ENCODE data around the gene DKK3. TPM values are rescaled to one million over a fixed set of nuclear protein-coding genes. Genes with fewer than 3 reads are reported as not detected.

Gene DKK3
- total RNA-seq, 1 experiment from 2014 or later = 0.33 TPM

DNA sequence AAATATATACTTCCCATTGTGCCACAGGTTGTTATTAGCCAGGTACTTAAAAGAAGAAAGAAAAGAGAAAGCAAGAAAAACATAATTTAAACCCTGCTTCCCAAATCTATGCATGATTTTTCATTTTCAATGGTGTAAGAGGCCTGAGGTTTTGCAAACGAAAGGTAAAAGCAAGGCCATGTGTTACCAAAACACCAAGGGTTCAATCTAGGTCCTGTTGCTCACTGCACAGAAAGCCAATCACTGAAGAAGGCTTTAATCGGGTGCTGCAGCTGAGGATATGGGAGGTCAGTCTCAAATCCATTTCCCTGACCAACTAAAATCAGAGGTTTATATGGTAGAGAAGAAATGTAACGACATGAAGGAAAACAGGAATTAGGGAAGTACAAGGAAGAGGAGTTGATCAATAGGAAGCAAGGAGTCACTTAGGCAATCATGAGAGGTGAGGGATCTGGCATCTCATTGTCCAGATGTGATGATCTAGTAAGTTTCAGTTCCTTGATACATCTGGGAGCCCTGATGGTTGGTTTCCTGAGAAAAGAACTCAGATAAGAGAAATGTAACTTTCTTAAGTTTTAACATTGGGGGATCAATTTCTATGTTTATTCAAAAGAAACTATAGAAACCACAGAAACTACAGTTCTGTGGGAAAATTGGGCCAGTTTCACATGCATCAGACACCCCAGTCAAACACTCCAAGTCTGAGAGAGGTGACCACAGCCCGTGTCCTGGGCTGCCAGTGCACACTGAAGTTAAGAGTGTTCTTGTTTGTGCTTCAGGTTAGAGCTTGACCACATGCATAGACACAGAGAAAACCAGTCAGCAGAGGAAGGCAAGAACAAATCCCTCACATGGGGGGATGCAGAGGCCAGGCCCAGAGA lies 18.1 kb upstream of the DKK3 start:
- H3K4me1 Mint-ChIP-seq (ENCODE audit: insufficient read depth, unreplicated experiment) = peaks cover 10% of the 10 kb centered on the region
- no TSS peak for BruUV-seq (replicated peaks)
- POLR2A ChIA-PET = no interaction called here
- H3K27ac Mint-ChIP-seq (ENCODE audit: low read depth, unreplicated experiment) = no peak overlapping the region
- intact Hi-C loops (cut with micrococcal nuclease) = no loop called here
- H3K27me3 Mint-ChIP-seq (ENCODE audit: insufficient read depth, unreplicated experiment) = no peaks in the 10 kb centered on the region
- DNase-seq (ENCODE audit: unreplicated experiment) = no peak
- H3K4me3 Mint-ChIP-seq (ENCODE audit: unreplicated experiment) = no peak overlapping the region
- TF ChIP-seq, protein P1, sequence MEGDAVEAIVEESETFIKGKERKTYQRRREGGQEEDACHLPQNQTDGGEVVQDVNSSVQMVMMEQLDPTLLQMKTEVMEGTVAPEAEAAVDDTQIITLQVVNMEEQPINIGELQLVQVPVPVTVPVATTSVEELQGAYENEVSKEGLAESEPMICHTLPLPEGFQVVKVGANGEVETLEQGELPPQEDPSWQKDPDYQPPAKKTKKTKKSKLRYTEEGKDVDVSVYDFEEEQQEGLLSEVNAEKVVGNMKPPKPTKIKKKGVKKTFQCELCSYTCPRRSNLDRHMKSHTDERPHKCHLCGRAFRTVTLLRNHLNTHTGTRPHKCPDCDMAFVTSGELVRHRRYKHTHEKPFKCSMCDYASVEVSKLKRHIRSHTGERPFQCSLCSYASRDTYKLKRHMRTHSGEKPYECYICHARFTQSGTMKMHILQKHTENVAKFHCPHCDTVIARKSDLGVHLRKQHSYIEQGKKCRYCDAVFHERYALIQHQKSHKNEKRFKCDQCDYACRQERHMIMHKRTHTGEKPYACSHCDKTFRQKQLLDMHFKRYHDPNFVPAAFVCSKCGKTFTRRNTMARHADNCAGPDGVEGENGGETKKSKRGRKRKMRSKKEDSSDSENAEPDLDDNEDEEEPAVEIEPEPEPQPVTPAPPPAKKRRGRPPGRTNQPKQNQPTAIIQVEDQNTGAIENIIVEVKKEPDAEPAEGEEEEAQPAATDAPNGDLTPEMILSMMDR (IDR thresholded peaks at IDR 0.05; ENCODE audit: unreplicated experiment) = no peak
- H3K9me3 Mint-ChIP-seq (ENCODE audit: unreplicated experiment) = no peaks in the 10 kb centered on the region
- H3K36me3 Mint-ChIP-seq (ENCODE audit: insufficient read depth, unreplicated experiment) = no peaks in the 10 kb centered on the region
- CTCF ChIA-PET = no interaction called here

DNA sequence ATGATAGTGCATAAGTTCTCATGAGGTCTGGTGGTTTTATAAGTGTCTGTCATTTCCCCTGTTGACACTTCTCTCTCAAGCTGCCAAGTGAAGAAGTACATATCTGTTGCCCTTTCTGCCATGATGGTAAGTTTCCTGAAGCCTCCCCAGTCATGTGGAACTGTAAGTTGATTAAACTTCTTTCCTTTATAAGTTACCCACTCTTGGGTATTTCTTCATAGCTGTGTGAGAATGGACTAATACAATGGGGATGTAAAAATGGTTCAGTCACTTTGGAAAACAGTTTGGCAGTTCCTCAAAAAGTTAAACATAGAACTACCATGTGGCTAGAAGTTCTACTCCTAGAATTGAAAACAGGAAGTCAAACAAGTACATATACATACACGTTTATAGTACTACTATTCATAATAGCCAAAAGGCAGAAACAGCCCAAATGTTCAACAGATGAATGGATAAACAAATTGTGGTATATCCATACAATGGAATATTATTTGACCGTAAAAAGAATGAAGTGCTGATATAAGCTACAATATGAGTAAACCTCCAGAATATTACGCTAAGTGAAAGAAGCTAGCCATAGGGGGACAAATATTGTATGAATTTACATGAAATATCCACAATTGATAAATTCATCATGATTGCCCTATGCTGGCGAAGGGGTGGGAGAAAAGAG lies 16.0 kb upstream of the DKK3 start:
- no TSS peak for BruUV-seq (replicated peaks)
- no peaks in the 10 kb centered on the region for H3K27me3 Mint-ChIP-seq (ENCODE audit: insufficient read depth, unreplicated experiment)
- H3K27ac Mint-ChIP-seq (ENCODE audit: low read depth, unreplicated experiment) = no peak overlapping the region
- H3K4me3 Mint-ChIP-seq (ENCODE audit: unreplicated experiment) = no peak overlapping the region
- POLR2A ChIA-PET = no interaction called here
- H3K4me1 Mint-ChIP-seq (ENCODE audit: insufficient read depth, unreplicated experiment) = peaks cover under 1% of the 10 kb centered on the region
- no peaks in the 10 kb centered on the region for H3K36me3 Mint-ChIP-seq (ENCODE audit: insufficient read depth, unreplicated experiment)
- DNase-seq (ENCODE audit: unreplicated experiment) = no peak
- TF ChIP-seq, protein P1 (IDR thresholded peaks at IDR 0.05; ENCODE audit: unreplicated experiment) = no peak
- CTCF ChIA-PET = no interaction called here
- no peaks in the 10 kb centered on the region for H3K9me3 Mint-ChIP-seq (ENCODE audit: unreplicated experiment)
- intact Hi-C loops (cut with micrococcal nuclease) = no loop called here

DNA sequence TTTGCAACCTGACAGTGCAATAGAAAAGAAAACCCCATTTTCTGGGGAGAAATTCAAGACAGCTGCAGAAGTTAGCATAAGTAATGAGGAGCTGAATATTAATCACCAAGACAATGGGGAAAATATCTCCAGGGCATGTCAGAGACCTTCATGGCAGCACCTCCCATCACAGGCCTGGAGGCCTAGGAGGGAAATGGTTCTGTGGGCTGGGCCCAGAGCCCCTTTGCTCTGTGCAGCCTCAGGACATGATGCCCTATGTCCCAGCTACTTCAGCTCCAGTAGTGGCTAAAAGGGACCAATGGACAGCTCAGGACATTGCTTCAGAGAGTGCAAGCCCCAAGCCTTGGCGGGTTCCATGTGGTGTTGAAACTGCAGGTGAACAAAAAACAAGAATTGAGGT lies 14.6 kb upstream of the DKK3 start:
- no peaks in the 10 kb centered on the region for H3K4me1 Mint-ChIP-seq (ENCODE audit: insufficient read depth, unreplicated experiment)
- H3K27me3 Mint-ChIP-seq (ENCODE audit: insufficient read depth, unreplicated experiment) = no peaks in the 10 kb centered on the region
- ChIA-PET CTCF (no interaction called here), POLR2A (no interaction called here)
- intact Hi-C loops (cut with micrococcal nuclease) = no loop called here
- DNase-seq (ENCODE audit: unreplicated experiment) = no peak
- no peak overlapping the region for H3K4me3 Mint-ChIP-seq (ENCODE audit: unreplicated experiment)
- TF ChIP-seq, protein P1 (IDR thresholded peaks at IDR 0.05; ENCODE audit: unreplicated experiment) = no peak
- no peak overlapping the region for H3K27ac Mint-ChIP-seq (ENCODE audit: low read depth, unreplicated experiment)
- no peaks in the 10 kb centered on the region for H3K9me3 Mint-ChIP-seq (ENCODE audit: unreplicated experiment)
- no peaks in the 10 kb centered on the region for H3K36me3 Mint-ChIP-seq (ENCODE audit: insufficient read depth, unreplicated experiment)
- no TSS peak for BruUV-seq (replicated peaks)

DNA sequence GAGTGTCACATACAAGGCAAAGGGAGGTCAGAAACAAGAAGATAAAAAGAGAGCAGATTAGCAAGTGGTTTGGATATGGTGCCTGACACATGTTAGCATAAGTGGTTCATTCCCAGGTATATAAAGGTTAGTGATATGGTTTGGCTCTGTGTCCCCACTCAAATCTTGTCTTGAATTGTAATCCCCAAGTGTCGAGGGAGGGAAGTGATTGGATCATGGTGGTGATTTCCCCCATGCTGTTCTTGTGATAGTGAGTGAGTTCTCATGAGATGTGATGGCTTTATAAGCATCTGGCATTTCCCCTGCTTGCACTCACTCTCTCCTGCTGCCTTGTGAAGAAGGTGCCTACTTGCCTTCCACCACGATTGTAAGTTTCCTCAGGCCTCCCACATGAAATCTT lies 12.1 kb upstream of the DKK3 start:
- Mint-ChIP-seq H3K36me3 (ENCODE audit: insufficient read depth, unreplicated experiment) (no peaks in the 10 kb centered on the region), H3K27ac (ENCODE audit: low read depth, unreplicated experiment) (no peak overlapping the region), H3K4me1 (ENCODE audit: insufficient read depth, unreplicated experiment) (peaks cover 14% of the 10 kb centered on the region), H3K9me3 (ENCODE audit: unreplicated experiment) (no peaks in the 10 kb centered on the region), H3K27me3 (ENCODE audit: insufficient read depth, unreplicated experiment) (no peaks in the 10 kb centered on the region), H3K4me3 (ENCODE audit: unreplicated experiment) (no peak overlapping the region)
- BruUV-seq (replicated peaks) = no TSS peak
- no peak for DNase-seq (ENCODE audit: unreplicated experiment)
- CTCF ChIA-PET = no interaction called here
- intact Hi-C loops (cut with micrococcal nuclease) = no loop called here
- POLR2A ChIA-PET = interaction anchor here (1.2 kb wide), 1 partner anchor 27 kb away, joined by 3 read pairs; no protein-coding TSS in a partner anchor
- TF ChIP-seq, protein P1 (IDR thresholded peaks at IDR 0.05; ENCODE audit: unreplicated experiment) = no peak
